Measurements from ENCODE around the gene NAA10. TPM values are rescaled to one million over a fixed set of nuclear protein-coding genes. Genes with fewer than 3 reads are reported as not detected.

NAA10 gene
- total and polyA plus RNA-seq, 10 donors, result 56.4 to 174 (median 87.8) TPM

- intact Hi-C loops (cut with DNase I; ENCODE audit: low total_unique reads), result no loop called here
- peaks cover 16 to 85% (median 66%) of the 10 kb centered on the region in 6 donors for H3K4me1 ChIP-seq
Measured at GRCh38 chrX:153927922-153928760, 6.7 kb downstream of the NAA10 start.

GRCh38 chrX:153927672-153927921, 7.2 kb downstream of the NAA10 start:
- TF ChIP-seq POLR2A (IDR thresholded peaks at IDR 0.05) (no peak), CTCF (IDR thresholded peaks at IDR 0.05 in 8 of 11, conservative IDR thresholded peaks at IDR 0.05 in 3 of 11) (no peak), POLR2AphosphoS5 (IDR thresholded peaks at IDR 0.05) (no peak)
- H3K9me3 ChIP-seq, result no peaks in the 10 kb centered on the region
- intact Hi-C loops (cut with DNase I; ENCODE audit: low total_unique reads), result no loop called here
- H3K4me1 ChIP-seq, result peaks cover 19 to 85% (median 68%) of the 10 kb centered on the region in 6 donors
- no peak for DNase-seq
- peaks cover 0 to 34% (median 7%) of the 10 kb centered on the region in 6 donors for H3K36me3 ChIP-seq
- WGBS, 5 donors, result 0 to 19% (median 1%) methylated on average over 1 to 8 of the region's 8 CpGs
- peak overlapping the region; percentile 92 to 99 (median 97) for H3K27ac ChIP-seq
- peak overlapping the region; percentile 30 to 71 (median 52) for H3K4me3 ChIP-seq
- peaks cover 0 to 7% (median 0%) of the 10 kb centered on the region in 7 donors for H3K27me3 ChIP-seq (replicated peaks in 1 of 7)

More at GRCh38 chrX:153927922-153928760, 6.7 kb downstream of the NAA10 start:
- peak; percentile 89 to 94 (median 92) for TF ChIP-seq POLR2AphosphoS5 (IDR thresholded peaks at IDR 0.05)
- peak; percentile 35 to 83 (median 35) for TF ChIP-seq POLR2A (IDR thresholded peaks at IDR 0.05)
- TF ChIP-seq CTCF (IDR thresholded peaks at IDR 0.05 in 8 of 11, conservative IDR thresholded peaks at IDR 0.05 in 3 of 11), result peak in 5 of 11 experiments; percentile 12 to 40 (median 22)
- H3K9me3 ChIP-seq, result no peaks in the 10 kb centered on the region
- H3K27me3 ChIP-seq (replicated peaks in 1 of 7), result peaks cover 0 to 6% (median 0%) of the 10 kb centered on the region in 7 donors
- peaks cover 0 to 39% (median 9%) of the 10 kb centered on the region in 6 donors for H3K36me3 ChIP-seq
- 0 to 20% (median 1%) methylated on average over 10 to 76 of the region's 76 CpGs for WGBS, 5 donors
- H3K4me3 ChIP-seq, result peak overlapping the region; percentile 30 to 71 (median 52)
- peak; percentile 99 for DNase-seq
- peak overlapping the region; percentile 92 to 99 (median 97) for H3K27ac ChIP-seq

GRCh38 chrX:153926858-153927671, 7.8 kb downstream of the NAA10 start:
- Histone ChIP-seq H3K27me3 (replicated peaks in 1 of 7) (peaks cover 0 to 7% (median 0%) of the 10 kb centered on the region in 7 donors), H3K4me3 (peak overlapping the region; percentile 34 to 71 (median 52)), H3K9me3 (no peaks in the 10 kb centered on the region), H3K27ac (peak overlapping the region; percentile 92 to 99 (median 97)), H3K36me3 (peaks cover 0 to 29% (median 5%) of the 10 kb centered on the region in 6 donors), H3K4me1 (peaks cover 19 to 88% (median 73%) of the 10 kb centered on the region in 6 donors)
- 1 to 20% (median 11%) methylated on average over 14 to 31 of the region's 31 CpGs for WGBS, 5 donors
- peak; percentile 96 for DNase-seq
- TF ChIP-seq POLR2A (IDR thresholded peaks at IDR 0.05), result peak in 2 of 3 donors; percentile 5 to 12
- TF ChIP-seq CTCF (IDR thresholded peaks at IDR 0.05 in 8 of 11, conservative IDR thresholded peaks at IDR 0.05 in 3 of 11), result peak in 2 of 11 experiments; percentile 24 to 40
- peak; percentile 78 to 90 (median 89) for TF ChIP-seq POLR2AphosphoS5 (IDR thresholded peaks at IDR 0.05)
- intact Hi-C loops (cut with DNase I; ENCODE audit: low total_unique reads), result no loop called here

Data from spleen (tissue), 11 donors.